ENCODE data around the gene CSNK1G3. TPM values are rescaled to one million over a fixed set of nuclear protein-coding genes. Genes with fewer than 3 reads are reported as not detected.

CSNK1G3 gene
- total RNA-seq, 4 donors from 2014 or later, result 43.5 to 60.0 (median 53.2) TPM

- Histone ChIP-seq H3K4me3 (replicated peaks in 1 of 3) (no peak overlapping the region), H3K27ac (no peak overlapping the region), H3K27me3 (no peaks in the 10 kb centered on the region), H3K9me3 (no peaks in the 10 kb centered on the region), H3K36me3 (no peaks in the 10 kb centered on the region), H3K4me1 (peaks cover 0 to 8% of the 10 kb centered on the region in 2 donors)
- TF ChIP-seq POLR2A (IDR thresholded peaks at IDR 0.05) (no peak), CTCF (IDR thresholded peaks at IDR 0.05) (no peak)
- no peak for DNase-seq
- intact Hi-C loops (cut with DNase I), result loop anchor here (10.0 kb wide), 1 partner anchor 93 kb away; the partner anchor contains the start of gene CEP120
Observed at GRCh38 chr5:123518111-123518510, 6.1 kb downstream of the CSNK1G3 start.

GRCh38 chr5:123520677-123521247 lies 8.8 kb downstream of the CSNK1G3 start:
- DNase-seq, result no peak
- no peaks in the 10 kb centered on the region for H3K36me3 ChIP-seq
- no peak overlapping the region for H3K27ac ChIP-seq
- intact Hi-C loops (cut with DNase I), result no loop called here
- no peaks in the 10 kb centered on the region for H3K9me3 ChIP-seq
- H3K27me3 ChIP-seq, result no peaks in the 10 kb centered on the region
- H3K4me3 ChIP-seq (replicated peaks in 1 of 3), result no peak overlapping the region
- no peak for TF ChIP-seq CTCF (IDR thresholded peaks at IDR 0.05)
- no peak for TF ChIP-seq POLR2A (IDR thresholded peaks at IDR 0.05)
- peaks cover 0 to 8% of the 10 kb centered on the region in 2 donors for H3K4me1 ChIP-seq

- intact Hi-C loops (cut with DNase I), result no loop called here
- Histone ChIP-seq H3K9me3 (no peaks in the 10 kb centered on the region), H3K27me3 (no peaks in the 10 kb centered on the region), H3K4me3 (replicated peaks in 1 of 3) (no peak overlapping the region), H3K4me1 (peaks cover 6 to 8% of the 10 kb centered on the region in 2 donors), H3K27ac (no peak overlapping the region), H3K36me3 (no peaks in the 10 kb centered on the region)
- 67 to 74% methylated on average over 4 of the region's 4 CpGs for WGBS, 2 donors
- TF ChIP-seq POLR2A (IDR thresholded peaks at IDR 0.05), result no peak
- TF ChIP-seq CTCF (IDR thresholded peaks at IDR 0.05), result no peak
- no peak for DNase-seq
Observed at GRCh38 chr5:123524146-123524545, 12.2 kb downstream of the CSNK1G3 start.

- TF ChIP-seq POLR2A (IDR thresholded peaks at IDR 0.05), result no peak
- TF ChIP-seq CTCF (IDR thresholded peaks at IDR 0.05), result no peak
- no peak for DNase-seq
- intact Hi-C loops (cut with DNase I), result no loop called here
- Histone ChIP-seq H3K27me3 (no peaks in the 10 kb centered on the region), H3K9me3 (no peaks in the 10 kb centered on the region), H3K4me1 (peaks cover 6 to 8% of the 10 kb centered on the region in 2 donors), H3K4me3 (replicated peaks in 1 of 3) (no peak overlapping the region), H3K36me3 (no peaks in the 10 kb centered on the region), H3K27ac (no peak overlapping the region)
Observed at GRCh38 chr5:123527190-123527589, 15.2 kb downstream of the CSNK1G3 start.

GRCh38 chr5:123528065-123528464 lies 16.1 kb downstream of the CSNK1G3 start:
- TF ChIP-seq POLR2A (IDR thresholded peaks at IDR 0.05) (no peak), CTCF (IDR thresholded peaks at IDR 0.05) (no peak)
- H3K27me3 ChIP-seq, result no peaks in the 10 kb centered on the region
- no peaks in the 10 kb centered on the region for H3K36me3 ChIP-seq
- no peak for DNase-seq
- no peak overlapping the region for H3K27ac ChIP-seq
- H3K9me3 ChIP-seq, result no peaks in the 10 kb centered on the region
- H3K4me3 ChIP-seq (replicated peaks in 1 of 3), result no peak overlapping the region
- H3K4me1 ChIP-seq, result peaks cover 6 to 8% of the 10 kb centered on the region in 2 donors
- intact Hi-C loops (cut with DNase I), result no loop called here
